Keratinocyte (primary cell): ENCODE measurements around the gene CANX. TPM values are rescaled to one million over a fixed set of nuclear protein-coding genes. Genes with fewer than 3 reads are reported as not detected.

Experiments used
- DNase-seq: peaks from one replicate; pipeline ENCODE4 v3.0.0-alpha.2; 2011; ENCODE audit warnings: low read depth, missing footprints, low spot score
- FAIRE-seq: peaks from 2 replicates; lab custom pipeline; 2011; peaks lifted over from hg19 to GRCh38; lab: Jason Lieb, UNC
- H2AFZ ChIP-seq: 2 replicates; pipeline ENCODE4 v1.6.0; 2012; ENCODE audit warnings: low read length, control low read depth, inconsistent platforms; ENCODE audit not compliant: control insufficient read depth
- H3K27ac ChIP-seq: 2 replicates; pipeline ENCODE4 v1.5.1; 2011; ENCODE audit warnings: low read length; ENCODE audit not compliant: control insufficient read depth, insufficient read depth
- H3K27me3 ChIP-seq: 3 replicates; pipeline ENCODE4 v1.6.0; 2011; ENCODE audit warnings: low read length; ENCODE audit not compliant: control insufficient read depth, insufficient read depth; ENCODE audit errors: extremely low read depth
- H3K36me3 ChIP-seq, 2 experiments: 2 replicates in 1 of 2; 3 replicates in 1 of 2; pipeline ENCODE4 v1.5.1; 2011; ENCODE audit warnings: low read length in 2 of 2, mild to moderate bottlenecking in 1 of 2; ENCODE audit not compliant: control insufficient read depth in 2 of 2, insufficient read depth in 2 of 2; ENCODE audit errors: extremely low read depth in 1 of 2
- H3K4me1 ChIP-seq: 3 replicates; pipeline ENCODE4 v1.5.1; 2011; ENCODE audit warnings: low read length; ENCODE audit not compliant: control insufficient read depth, insufficient read depth; ENCODE audit errors: extremely low read depth
- H3K4me2 ChIP-seq: 3 replicates; pipeline ENCODE4 v1.6.0; 2011; ENCODE audit warnings: low read depth, low read length; ENCODE audit not compliant: control insufficient read depth, insufficient read depth; ENCODE audit errors: extremely low read depth
- H3K4me3 ChIP-seq, 3 experiments: fragments of 200-600 bp in 1 of 3; sonication (generic) in 1 of 3; 2 replicates in 2 of 3; 3 replicates in 1 of 3; pipeline ENCODE4 v1.5.1; 2011 to 2016; ENCODE audit warnings: low read length in 3 of 3, mild to moderate bottlenecking in 3 of 3, control low read depth in 2 of 3, inconsistent platforms in 1 of 3, low read depth in 1 of 3, mixed read lengths in 1 of 3, mixed run types in 1 of 3, moderate library complexity in 1 of 3; ENCODE audit not compliant: control insufficient read depth in 2 of 3, insufficient read depth in 2 of 3; ENCODE audit errors: extremely low read depth in 1 of 3
- H3K79me2 ChIP-seq: 2 replicates; pipeline ENCODE4 v1.6.0; 2012; ENCODE audit warnings: low read length; ENCODE audit not compliant: control insufficient read depth, insufficient read depth
- H3K9ac ChIP-seq: 3 replicates; pipeline ENCODE4 v1.6.0; 2011; ENCODE audit warnings: low read length; ENCODE audit not compliant: control insufficient read depth, insufficient read depth; ENCODE audit errors: extremely low read depth
- H3K9me1 ChIP-seq: 3 replicates; pipeline ENCODE4 v1.6.0; 2011; ENCODE audit warnings: low read length; ENCODE audit not compliant: control insufficient read depth, insufficient read depth; ENCODE audit errors: extremely low read depth
- H3K9me3 ChIP-seq: 2 replicates; pipeline ENCODE4 v1.5.1; 2012; ENCODE audit warnings: low read depth, low read length; ENCODE audit not compliant: control insufficient read depth
- H4K20me1 ChIP-seq: 3 replicates; pipeline ENCODE4 v1.6.0; 2011; ENCODE audit warnings: low read length; ENCODE audit not compliant: control insufficient read depth, insufficient read depth; ENCODE audit errors: extremely low read depth
- EZH2 ChIP-seq: IDR thresholded peaks from one replicate; pipeline ENCODE4 v1.6.1; 2012; ENCODE audit warnings: inconsistent platforms, mild to moderate bottlenecking, low read length, moderate library complexity
- dilution Hi-C: fragments of 300-500 bp; cut with MboI; formaldehyde crosslinking; loops from one replicate; pipeline ENCODE4 v1.7.0; 2020; ENCODE audit warnings: low sequenced_read_pairs; ENCODE audit not compliant: extremely low pct_ligation_motif_present
- polyA plus RNA-seq, 5 experiments: library from polyadenylated mRNA; depleted of rRNA in 3 of 5; stranded (reverse) in 3 of 5; stranded (forward) in 1 of 5; unstranded in 1 of 5; fragments of >200 nt; gene quantifications; 1 replicate in 1 of 5; 2 replicates in 3 of 5; 3 replicates in 1 of 5; pipeline versions ENCODE4 v1.2.1 to v1.2.3, GENCODE V29; 2011 to 2012; ENCODE audit warnings: missing spikeins in 2 of 5, low read depth in 1 of 5, low replicate concordance in 1 of 5
- TF ChIP-seq, protein P1 (sequence below), 3 experiments: IDR thresholded peaks in 1 of 3; conservative IDR thresholded peaks in 1 of 3; optimal IDR thresholded peaks in 1 of 3; 2 replicates in 2 of 3; 3 replicates in 1 of 3; pipeline versions ENCODE3 to v1.5.1; 2011; ENCODE audit warnings: low read length in 3 of 3, mild to moderate bottlenecking in 3 of 3, moderate library complexity in 2 of 3, control low read depth in 1 of 3, inconsistent platforms in 1 of 3; ENCODE audit not compliant: insufficient read depth in 2 of 3; ENCODE audit errors: extremely low read depth in 1 of 3

CANX gene
- polyA plus RNA-seq, 1 donor (not counting 4 experiments of a cell fraction or from before 2014, with no cell fraction given), result 720 TPM

DNA sequence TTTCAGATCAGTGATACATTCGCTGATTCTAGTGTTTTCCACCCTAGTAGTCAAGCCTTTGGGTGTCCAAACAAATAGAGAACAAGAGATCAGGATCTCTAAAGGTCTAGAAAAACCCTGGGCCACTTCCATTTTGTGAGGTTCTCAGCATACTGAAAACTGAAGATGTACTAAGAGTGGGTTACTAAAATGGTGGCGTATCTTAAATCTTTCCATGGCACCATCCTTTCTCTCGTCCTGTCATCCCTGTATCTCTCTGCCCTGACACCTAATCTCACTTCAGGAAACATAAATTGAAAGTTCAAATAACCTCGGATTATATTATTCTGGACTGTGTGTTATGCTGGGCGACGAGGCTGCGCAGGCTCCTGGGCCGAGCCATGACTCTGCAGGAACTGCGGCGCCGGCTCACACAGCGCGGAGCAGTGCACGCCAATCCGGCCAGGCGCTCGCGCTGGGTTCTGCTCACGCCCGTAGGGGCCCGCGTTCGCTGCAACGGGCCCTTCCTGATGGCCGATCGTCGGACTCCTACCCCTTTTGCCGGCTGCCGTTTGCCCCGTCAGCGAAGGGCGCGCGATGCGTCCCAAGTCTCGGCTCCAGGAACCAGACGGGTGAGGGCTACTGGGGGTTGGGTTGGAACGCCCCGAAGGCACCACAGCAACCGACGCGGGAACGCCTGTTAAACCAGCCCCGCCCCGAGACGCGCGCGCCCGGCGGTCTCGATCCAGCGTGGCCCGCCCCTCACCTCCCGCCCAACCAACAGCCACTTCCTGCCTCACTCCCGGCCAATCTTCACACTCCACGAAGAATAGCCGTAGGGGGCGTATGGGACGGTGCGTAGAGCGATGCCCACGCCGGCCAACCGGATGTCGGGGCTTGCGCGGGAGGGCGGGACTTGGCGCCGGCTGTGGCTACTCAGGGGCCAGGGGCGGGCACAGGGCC lies 503 bp upstream of the CANX start:
- no peak for TF ChIP-seq EZH2
- TF ChIP-seq, protein P1, sequence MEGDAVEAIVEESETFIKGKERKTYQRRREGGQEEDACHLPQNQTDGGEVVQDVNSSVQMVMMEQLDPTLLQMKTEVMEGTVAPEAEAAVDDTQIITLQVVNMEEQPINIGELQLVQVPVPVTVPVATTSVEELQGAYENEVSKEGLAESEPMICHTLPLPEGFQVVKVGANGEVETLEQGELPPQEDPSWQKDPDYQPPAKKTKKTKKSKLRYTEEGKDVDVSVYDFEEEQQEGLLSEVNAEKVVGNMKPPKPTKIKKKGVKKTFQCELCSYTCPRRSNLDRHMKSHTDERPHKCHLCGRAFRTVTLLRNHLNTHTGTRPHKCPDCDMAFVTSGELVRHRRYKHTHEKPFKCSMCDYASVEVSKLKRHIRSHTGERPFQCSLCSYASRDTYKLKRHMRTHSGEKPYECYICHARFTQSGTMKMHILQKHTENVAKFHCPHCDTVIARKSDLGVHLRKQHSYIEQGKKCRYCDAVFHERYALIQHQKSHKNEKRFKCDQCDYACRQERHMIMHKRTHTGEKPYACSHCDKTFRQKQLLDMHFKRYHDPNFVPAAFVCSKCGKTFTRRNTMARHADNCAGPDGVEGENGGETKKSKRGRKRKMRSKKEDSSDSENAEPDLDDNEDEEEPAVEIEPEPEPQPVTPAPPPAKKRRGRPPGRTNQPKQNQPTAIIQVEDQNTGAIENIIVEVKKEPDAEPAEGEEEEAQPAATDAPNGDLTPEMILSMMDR (optimal IDR thresholded peaks at IDR 0.05 in 1 of 3, IDR thresholded peaks at IDR 0.05 in 1 of 3, conservative IDR thresholded peaks at IDR 0.05 in 1 of 3; ENCODE audit: extremely low read depth in 1 of 3, insufficient read depth in 2 of 3, low read length in 3 of 3), result no peak

DNA sequence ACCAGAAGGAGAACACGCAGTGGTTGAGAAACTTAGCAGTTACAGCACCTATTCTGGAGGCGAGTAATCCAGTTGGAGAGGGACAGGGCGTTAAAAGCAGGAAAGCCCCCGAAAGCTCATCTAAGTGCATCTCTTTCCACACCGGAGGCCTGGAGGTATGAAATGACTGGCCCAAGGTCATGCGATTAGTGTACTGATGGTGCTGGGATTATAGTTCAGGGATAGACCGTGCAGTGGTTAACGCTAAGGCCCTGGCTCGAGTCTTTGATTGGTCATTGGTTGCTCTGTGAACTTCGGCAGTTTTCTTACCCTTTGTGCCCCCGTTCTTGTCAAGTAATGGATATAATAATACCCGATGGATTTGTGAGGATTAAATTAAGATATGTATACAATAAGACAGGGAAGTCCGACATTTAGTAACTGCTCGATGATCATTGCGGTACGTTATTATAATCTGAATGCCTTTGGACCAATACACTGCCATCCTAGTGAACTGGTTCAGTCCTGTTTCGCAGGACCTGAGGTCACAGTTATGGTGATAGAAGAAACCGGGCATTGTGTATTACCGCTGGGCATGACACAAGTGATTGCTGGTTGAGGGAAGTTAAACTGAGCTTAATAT lies 960 bp downstream of the CANX start:
- TF ChIP-seq, protein P1 (optimal IDR thresholded peaks at IDR 0.05 in 1 of 3, IDR thresholded peaks at IDR 0.05 in 1 of 3, conservative IDR thresholded peaks at IDR 0.05 in 1 of 3; ENCODE audit: extremely low read depth in 1 of 3, insufficient read depth in 2 of 3, low read length in 3 of 3), result no peak
- no peak for TF ChIP-seq EZH2
- Histone ChIP-seq H3K9me1 (no peaks in the 10 kb centered on the region), H3K27me3 (no peaks in the 10 kb centered on the region), H3K4me2 (peak overlapping the region; percentile 96), H3K36me3 (peaks cover 11 to 15% of the 10 kb centered on the region in 2 experiments), H3K9ac (peak overlapping the region; percentile 100), H3K79me2 (peaks cover 57% of the 10 kb centered on the region), H4K20me1 (peaks cover 20% of the 10 kb centered on the region), H2AFZ (peak overlapping the region; percentile 19), H3K4me3 (peak overlapping the region; percentile 62 to 100 (median 99)), H3K4me1 (peaks cover 9% of the 10 kb centered on the region), H3K27ac (peak overlapping the region; percentile 99), H3K9me3 (no peaks in the 10 kb centered on the region)
- DNase-seq, result no peak
- FAIRE-seq, result no peak
- dilution Hi-C loops, result no loop called here

More for the DNA sequence above, 503 bp upstream of the CANX start:
- H3K9me3 ChIP-seq, result no peaks in the 10 kb centered on the region
- FAIRE-seq, result no peak
- H3K9ac ChIP-seq, result peak overlapping the region; percentile 100
- H3K79me2 ChIP-seq, result peaks cover 43% of the 10 kb centered on the region
- H3K9me1 ChIP-seq, result no peaks in the 10 kb centered on the region
- H3K27me3 ChIP-seq, result no peaks in the 10 kb centered on the region
- H3K4me2 ChIP-seq, result peak overlapping the region; percentile 94
- DNase-seq, result peak; percentile 95
- peak overlapping the region; percentile 62 to 100 (median 99) for H3K4me3 ChIP-seq
- peak overlapping the region; percentile 99 for H3K27ac ChIP-seq
- peaks cover 15% of the 10 kb centered on the region for H4K20me1 ChIP-seq
- H2AFZ ChIP-seq, result peak overlapping the region; percentile 93
- peaks cover 7 to 10% of the 10 kb centered on the region in 2 experiments for H3K36me3 ChIP-seq
- H3K4me1 ChIP-seq, result peaks cover 9% of the 10 kb centered on the region
- dilution Hi-C loops, result no loop called here
